SU-DHL-6 (cell line): ENCODE results near the gene ALAS2.

Experiments used
- H2AFZ ChIP-seq: fragments of 200-600 bp; sonication (generic); 2 replicates; pipeline ENCODE4 v1.6.1; 2014; ENCODE audit warnings: low read depth, mild to moderate bottlenecking, moderate library complexity, mixed read lengths, antibody characterized with exemption, low read length; ENCODE audit not compliant: severe bottlenecking
- H3F3A ChIP-seq: fragments of 200-600 bp; shearing (Covaris generic); 2 replicates; pipeline ENCODE4 v1.6.0; 2016; ENCODE audit warnings: antibody characterized with exemption, mild to moderate bottlenecking; ENCODE audit not compliant: insufficient read depth
- H3K27ac ChIP-seq: fragments of 200-600 bp; sonication (generic); 2 replicates; pipeline ENCODE4 v1.5.1; 2016; ENCODE audit warnings: low read depth, mild to moderate bottlenecking, low read length, moderate library complexity, mixed read lengths
- H3K27me3 ChIP-seq: fragments of 200-600 bp; sonication (generic), shearing (Covaris generic); 2 replicates; pipeline ENCODE4 v1.6.0; 2014; ENCODE audit warnings: mild to moderate bottlenecking, low read length
- H3K36me3 ChIP-seq: fragments of 200-600 bp; sonication (generic); 2 replicates; pipeline ENCODE4 v1.6.1; 2014; ENCODE audit warnings: mild to moderate bottlenecking, low read length, mixed read lengths
- H3K4me2 ChIP-seq: fragments of 300-600, 200-600 bp; shearing (Covaris generic), sonication (generic); 2 replicates; pipeline ENCODE4 v1.6.0; 2014; ENCODE audit warnings: low read length, low read depth, mild to moderate bottlenecking; ENCODE audit not compliant: poor library complexity, severe bottlenecking
- H3K4me3 ChIP-seq: fragments of 200-600 bp; sonication (generic); 2 replicates; pipeline ENCODE4 v1.5.1; 2014; ENCODE audit warnings: antibody characterized with exemption, low read length, mild to moderate bottlenecking, mixed read lengths; ENCODE audit not compliant: insufficient read depth, poor library complexity, severe bottlenecking
- H3K79me2 ChIP-seq: fragments of 200-600 bp; sonication (generic); 2 replicates; pipeline ENCODE4 v1.6.1; 2014; ENCODE audit warnings: mild to moderate bottlenecking, low read length, moderate library complexity; ENCODE audit not compliant: insufficient read depth
- H3K9ac ChIP-seq: fragments of 200-600 bp; sonication (generic); 2 replicates; pipeline ENCODE4 v1.7.0; 2014; ENCODE audit warnings: mild to moderate bottlenecking, low read length
- H3K9me2 ChIP-seq: fragments of 200-600 bp; sonication (generic); replicated peaks from 2 replicates; pipeline ENCODE4 v1.6.1; 2014; ENCODE audit warnings: low read length; ENCODE audit not compliant: insufficient read depth
- H3K9me3 ChIP-seq: fragments of 200-600 bp; sonication (generic); 2 replicates; pipeline ENCODE4 v1.6.1; 2014; ENCODE audit warnings: low read length, mixed read lengths; ENCODE audit not compliant: insufficient read depth
- H4K20me1 ChIP-seq: fragments of 200-600 bp; sonication (generic); 2 replicates; pipeline ENCODE4 v1.6.1; 2014; ENCODE audit warnings: low read depth, mild to moderate bottlenecking, antibody characterized with exemption, low read length, moderate library complexity, mixed read lengths
- EZH2phosphoT487 ChIP-seq: fragments of 200-600 bp; sonication (generic), shearing (Covaris generic); conservative IDR thresholded peaks from 2 replicates; pipeline ENCODE4 v1.6.1; 2018; ENCODE audit warnings: mild to moderate bottlenecking, antibody characterized with exemption, low read length, moderate library complexity, mixed read lengths
- TF ChIP-seq, protein P1 (sequence below): fragments of 200-600 bp; sonication (generic); IDR thresholded peaks from one replicate; pipeline ENCODE4 v1.5.1; 2017; ENCODE audit warnings: antibody characterized with exemption, mild to moderate bottlenecking, low read length, moderate library complexity; ENCODE audit not compliant: insufficient read depth, poor library complexity, severe bottlenecking

Gene ALAS2

DNA sequence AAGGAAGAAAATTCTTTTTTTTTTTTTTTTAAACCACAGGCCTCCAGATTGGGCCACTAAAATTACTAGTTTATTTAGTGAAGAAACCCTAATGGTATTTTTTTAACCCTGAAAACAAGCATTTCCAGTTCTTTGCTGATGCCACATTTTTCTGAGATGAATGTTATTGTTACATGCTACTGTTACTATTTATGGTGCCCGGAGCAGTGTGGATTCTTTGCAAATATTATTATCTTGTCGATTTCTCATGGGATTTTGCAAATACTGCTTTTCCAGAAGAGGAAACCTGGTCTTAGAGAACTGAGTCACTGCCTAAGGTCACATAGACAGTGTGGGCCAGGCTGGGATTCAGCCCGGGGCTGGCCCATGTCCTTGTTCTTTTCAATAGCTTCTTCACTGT lies 8.7 kb upstream of the ALAS2 start:
- no peak overlapping the region for H2AFZ ChIP-seq
- no peaks in the 10 kb centered on the region for H3F3A ChIP-seq
- H3K27ac ChIP-seq: no peak overlapping the region
- H3K4me3 ChIP-seq: no peak overlapping the region
- no peaks in the 10 kb centered on the region for H3K27me3 ChIP-seq
- H3K79me2 ChIP-seq: no peaks in the 10 kb centered on the region
- H3K36me3 ChIP-seq: no peaks in the 10 kb centered on the region
- no peaks in the 10 kb centered on the region for H3K9me2 ChIP-seq
- TF ChIP-seq, protein P1, sequence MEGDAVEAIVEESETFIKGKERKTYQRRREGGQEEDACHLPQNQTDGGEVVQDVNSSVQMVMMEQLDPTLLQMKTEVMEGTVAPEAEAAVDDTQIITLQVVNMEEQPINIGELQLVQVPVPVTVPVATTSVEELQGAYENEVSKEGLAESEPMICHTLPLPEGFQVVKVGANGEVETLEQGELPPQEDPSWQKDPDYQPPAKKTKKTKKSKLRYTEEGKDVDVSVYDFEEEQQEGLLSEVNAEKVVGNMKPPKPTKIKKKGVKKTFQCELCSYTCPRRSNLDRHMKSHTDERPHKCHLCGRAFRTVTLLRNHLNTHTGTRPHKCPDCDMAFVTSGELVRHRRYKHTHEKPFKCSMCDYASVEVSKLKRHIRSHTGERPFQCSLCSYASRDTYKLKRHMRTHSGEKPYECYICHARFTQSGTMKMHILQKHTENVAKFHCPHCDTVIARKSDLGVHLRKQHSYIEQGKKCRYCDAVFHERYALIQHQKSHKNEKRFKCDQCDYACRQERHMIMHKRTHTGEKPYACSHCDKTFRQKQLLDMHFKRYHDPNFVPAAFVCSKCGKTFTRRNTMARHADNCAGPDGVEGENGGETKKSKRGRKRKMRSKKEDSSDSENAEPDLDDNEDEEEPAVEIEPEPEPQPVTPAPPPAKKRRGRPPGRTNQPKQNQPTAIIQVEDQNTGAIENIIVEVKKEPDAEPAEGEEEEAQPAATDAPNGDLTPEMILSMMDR: no peak
- TF ChIP-seq EZH2phosphoT487: no peak
- H4K20me1 ChIP-seq: no peaks in the 10 kb centered on the region
- no peak overlapping the region for H3K4me2 ChIP-seq
- no peaks in the 10 kb centered on the region for H3K9me3 ChIP-seq
- no peak overlapping the region for H3K9ac ChIP-seq

- no peaks in the 10 kb centered on the region for H4K20me1 ChIP-seq
- H3K36me3 ChIP-seq: no peaks in the 10 kb centered on the region
- TF ChIP-seq EZH2phosphoT487: no peak
- TF ChIP-seq, protein P1: no peak
- no peak overlapping the region for H3K9ac ChIP-seq
- no peak overlapping the region for H3K4me2 ChIP-seq
- H3K9me2 ChIP-seq: no peaks in the 10 kb centered on the region
- no peak overlapping the region for H2AFZ ChIP-seq
- H3K27ac ChIP-seq: no peak overlapping the region
- no peaks in the 10 kb centered on the region for H3F3A ChIP-seq
- H3K27me3 ChIP-seq: no peaks in the 10 kb centered on the region
- H3K9me3 ChIP-seq: no peaks in the 10 kb centered on the region
- no peak overlapping the region for H3K4me3 ChIP-seq
- H3K79me2 ChIP-seq: no peaks in the 10 kb centered on the region
Measured at GRCh38 chrX:55033429-55033828, 2.7 kb upstream of the ALAS2 start.

DNA sequence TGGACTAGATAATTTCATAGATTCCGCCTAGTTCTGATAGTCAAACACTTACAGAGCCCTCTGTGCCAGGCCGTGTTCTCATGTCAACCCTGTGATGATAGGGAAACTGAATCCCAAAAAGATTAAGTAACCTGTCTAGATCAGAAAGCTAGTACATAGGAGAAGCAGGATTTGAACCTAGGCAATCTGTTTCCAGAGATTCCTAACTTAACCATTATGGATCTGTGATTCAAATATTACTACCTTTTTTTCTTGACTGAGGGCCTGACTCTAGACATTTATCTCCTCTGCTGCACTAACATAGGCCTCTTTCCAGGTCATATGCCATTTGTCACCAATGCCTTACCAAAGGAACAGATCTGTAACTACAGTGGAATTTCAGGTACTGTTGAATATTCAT lies 1.5 kb downstream of the ALAS2 start:
- Histone ChIP-seq H3K27me3 (no peaks in the 10 kb centered on the region), H3F3A (no peaks in the 10 kb centered on the region), H3K27ac (no peak overlapping the region), H3K9me3 (no peaks in the 10 kb centered on the region), H3K4me2 (no peak overlapping the region), H3K79me2 (no peaks in the 10 kb centered on the region), H3K4me3 (no peak overlapping the region), H2AFZ (no peak overlapping the region), H3K9me2 (no peaks in the 10 kb centered on the region), H3K9ac (no peak overlapping the region), H4K20me1 (no peaks in the 10 kb centered on the region), H3K36me3 (no peaks in the 10 kb centered on the region)
- TF ChIP-seq EZH2phosphoT487: no peak
- TF ChIP-seq, protein P1: no peak
